GM18520 (cell line): ENCODE data around the gene DCAF8.
"Not testable (repeated sequence)": the region's sequence is repeated elsewhere in the genome, so short reads cannot be mapped to it uniquely, and the experiment has no call there.

ENCODE experiments used
- ATAC-seq: cut with Tn5 transposase; IDR thresholded peaks from one replicate; pipeline ENCODE4 v1.9.1; 2021; ENCODE audit not compliant: unreplicated experiment

DCAF8 gene

DNA sequence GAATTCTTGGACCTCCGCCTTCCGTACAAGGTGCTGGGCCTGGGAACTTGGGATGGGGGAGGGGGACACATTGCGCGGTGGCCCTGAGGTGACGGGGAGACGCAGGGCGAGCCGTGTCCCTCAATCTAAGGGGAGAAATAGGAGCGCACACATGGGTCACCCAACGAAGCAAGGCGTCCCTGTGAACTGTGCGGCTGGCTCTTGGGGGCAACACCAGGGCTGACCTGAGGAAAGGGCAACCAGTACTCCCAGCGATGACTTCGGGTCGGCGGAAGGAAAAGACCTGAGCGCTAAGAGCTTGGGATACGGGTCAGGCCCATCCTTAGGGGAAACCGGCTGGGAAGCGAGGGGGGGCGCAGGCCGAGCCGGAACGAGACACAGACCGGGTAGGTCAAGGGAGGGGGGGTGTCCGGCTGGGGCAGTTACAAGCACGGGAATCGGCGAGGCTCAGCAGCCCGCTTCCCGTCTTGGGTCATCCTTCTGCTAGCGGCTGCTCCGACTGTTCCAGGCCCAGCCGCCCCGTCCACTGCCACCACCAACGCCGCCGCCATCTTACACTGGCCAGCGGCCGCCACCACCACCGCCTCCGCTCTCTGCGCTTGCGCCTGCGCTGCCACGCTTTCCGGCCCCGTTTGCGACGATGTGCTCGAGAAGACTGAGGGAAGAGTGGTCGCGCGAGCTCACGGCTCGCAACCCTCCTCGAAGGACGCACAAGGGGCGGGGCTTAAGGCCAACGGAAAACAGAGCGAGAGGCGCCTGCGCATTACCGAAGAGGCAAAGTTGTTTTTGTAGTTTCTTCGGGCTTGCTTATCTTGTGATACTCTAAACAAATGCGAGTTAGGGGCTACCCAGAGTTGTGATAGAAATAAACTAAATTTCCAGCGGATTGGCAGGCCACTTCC lies at the start of gene DCAF8:
Gene DCAF8, minus strand, starts transcription at position 657 of the 902 bp plus-strand sequence. CDS start 18,541 bp downstream, outside the sequence.
- peak; percentile 74 for ATAC-seq

DNA sequence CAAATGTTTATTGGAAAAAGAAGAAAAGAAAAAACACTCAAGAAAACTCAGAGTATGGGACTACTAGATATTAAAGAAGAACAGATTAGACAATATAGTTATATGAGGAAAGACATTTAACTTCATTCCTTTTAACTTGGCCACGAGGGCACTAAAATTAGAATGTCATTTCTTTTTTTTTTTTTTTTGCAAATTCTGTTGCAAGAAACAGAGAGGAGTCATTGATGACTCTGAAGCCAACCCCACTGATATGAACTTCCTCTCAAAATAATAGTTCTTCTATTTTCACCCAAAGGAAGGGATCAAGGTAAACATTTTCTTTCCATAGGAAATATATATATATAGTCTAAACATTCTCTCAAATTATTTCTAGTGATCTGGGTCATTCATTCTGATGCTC lies 47.2 kb upstream of the DCAF8 start:
- ATAC-seq: no peak

DNA sequence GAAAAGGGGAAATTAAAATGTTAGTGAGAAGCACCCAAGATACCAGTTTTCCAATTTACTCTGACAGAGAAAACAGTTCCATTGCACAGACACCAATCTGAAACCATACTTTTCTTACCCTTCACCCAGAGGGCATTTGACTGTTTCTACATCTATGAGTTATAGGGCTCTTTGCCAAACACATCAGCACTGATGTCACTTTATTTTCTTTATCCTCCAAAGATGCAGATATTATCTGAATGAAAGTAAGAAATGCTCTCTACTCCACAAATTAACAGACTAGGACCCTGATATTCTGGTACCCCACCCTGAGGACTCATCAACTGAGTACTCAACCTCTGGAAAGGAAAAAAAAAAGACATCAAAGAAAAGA lies 46.8 kb upstream of the DCAF8 start:
- no peak for ATAC-seq

DNA sequence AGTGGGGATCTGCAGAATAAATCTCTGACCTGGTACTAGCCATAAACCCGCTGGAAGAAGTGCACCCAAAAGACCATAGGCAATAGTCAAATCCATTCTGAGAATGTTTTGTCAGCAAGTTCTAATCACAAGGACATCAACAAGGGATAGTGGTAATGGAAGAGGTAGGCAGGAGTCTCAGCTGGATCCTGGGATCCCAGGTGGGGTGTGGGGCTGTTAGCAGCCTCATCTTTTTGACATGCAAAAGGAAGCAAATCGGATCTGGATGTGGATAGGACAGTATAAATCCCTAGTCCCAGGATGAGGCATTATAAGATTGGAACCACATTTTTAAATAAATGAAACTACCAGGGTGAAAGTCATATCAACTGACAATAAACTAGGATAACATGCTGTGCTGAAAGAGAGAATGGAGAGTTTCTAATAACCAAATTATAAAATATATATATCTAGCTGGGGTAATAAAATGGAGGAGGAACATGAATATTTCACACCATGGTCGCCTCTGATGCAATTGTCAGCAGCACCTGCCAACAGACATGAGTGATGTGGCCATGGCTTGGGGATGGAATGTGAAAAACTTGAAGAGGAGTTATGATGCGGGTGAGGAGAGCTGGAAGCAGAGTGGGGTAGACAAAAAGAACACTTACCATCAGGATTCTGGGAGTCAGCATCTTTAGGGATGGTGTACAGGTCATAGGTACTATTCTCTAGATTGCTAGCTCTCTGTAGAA lies 46.3 kb upstream of the DCAF8 start:
- ATAC-seq: no peak

DNA sequence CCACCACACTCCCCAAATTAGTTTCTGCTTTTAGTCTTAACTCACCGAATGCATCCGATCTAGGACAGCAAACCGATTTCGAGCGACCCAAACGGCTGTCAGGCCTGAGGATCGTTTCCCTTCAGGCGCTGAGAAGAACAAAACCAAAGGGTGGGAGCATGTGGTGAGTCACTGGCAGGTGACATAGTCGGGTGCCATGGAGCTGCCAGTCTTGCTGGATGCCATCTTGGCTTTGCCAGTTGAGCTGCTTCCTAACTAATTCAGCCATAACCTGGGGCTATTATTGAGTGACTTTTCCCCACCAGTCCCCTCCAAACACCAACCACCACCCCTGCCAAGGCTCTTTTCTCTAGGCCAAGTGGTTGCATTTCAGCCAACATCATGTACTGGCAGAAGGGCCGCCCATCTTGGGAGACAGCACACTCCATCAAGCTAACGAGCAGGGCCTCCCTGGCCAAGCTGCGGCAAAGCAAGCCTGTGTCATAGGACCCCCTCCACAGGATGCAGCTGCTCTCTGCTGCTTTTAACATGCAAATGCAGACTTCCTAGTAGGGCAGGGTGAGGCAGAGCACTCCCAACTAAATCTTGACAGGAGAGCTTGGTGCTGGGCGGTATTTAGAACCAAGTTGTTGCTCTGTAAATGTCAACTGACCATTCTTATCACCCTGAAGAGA lies 44.9 kb upstream of the DCAF8 start:
- ATAC-seq: no peak

DNA sequence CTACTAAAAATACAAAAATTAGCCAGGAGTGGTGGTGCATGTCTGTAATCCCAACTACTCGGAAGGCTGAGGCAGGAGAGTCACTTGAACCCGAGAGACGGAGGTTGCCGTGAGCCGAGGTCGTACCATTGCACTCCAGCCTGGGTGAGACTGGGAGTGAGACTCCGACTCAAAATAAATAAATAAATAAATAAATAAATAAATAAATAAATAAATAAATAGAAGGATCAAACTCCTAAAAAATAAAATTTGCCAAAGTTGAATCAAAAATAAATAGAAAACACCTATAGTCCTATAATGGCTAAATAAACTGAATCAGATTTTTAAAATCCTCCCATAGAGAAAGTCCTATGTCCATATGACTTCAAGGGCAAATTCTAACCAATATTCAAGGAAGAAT lies 37.8 kb upstream of the DCAF8 start:
- no peak for ATAC-seq

DNA sequence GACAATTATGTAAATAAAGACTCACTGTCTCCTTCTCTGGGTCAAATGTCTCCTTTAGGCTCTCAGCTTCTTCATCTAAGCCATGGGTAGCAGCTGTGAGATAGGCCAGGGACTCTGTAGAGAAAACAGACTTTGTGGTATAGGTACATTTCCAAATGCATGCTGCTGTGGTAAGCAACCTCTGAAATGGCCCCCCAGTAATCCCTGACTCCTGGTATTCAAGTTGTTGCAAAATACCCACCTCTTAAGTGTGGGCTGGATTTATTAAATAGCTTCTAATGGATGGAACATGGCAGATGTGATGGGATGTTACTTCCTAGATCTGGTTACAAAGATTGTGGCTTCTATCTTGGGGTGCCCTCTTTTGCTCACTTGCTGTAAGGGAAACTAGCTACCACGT lies 33.7 kb upstream of the DCAF8 start:
- no peak for ATAC-seq

DNA sequence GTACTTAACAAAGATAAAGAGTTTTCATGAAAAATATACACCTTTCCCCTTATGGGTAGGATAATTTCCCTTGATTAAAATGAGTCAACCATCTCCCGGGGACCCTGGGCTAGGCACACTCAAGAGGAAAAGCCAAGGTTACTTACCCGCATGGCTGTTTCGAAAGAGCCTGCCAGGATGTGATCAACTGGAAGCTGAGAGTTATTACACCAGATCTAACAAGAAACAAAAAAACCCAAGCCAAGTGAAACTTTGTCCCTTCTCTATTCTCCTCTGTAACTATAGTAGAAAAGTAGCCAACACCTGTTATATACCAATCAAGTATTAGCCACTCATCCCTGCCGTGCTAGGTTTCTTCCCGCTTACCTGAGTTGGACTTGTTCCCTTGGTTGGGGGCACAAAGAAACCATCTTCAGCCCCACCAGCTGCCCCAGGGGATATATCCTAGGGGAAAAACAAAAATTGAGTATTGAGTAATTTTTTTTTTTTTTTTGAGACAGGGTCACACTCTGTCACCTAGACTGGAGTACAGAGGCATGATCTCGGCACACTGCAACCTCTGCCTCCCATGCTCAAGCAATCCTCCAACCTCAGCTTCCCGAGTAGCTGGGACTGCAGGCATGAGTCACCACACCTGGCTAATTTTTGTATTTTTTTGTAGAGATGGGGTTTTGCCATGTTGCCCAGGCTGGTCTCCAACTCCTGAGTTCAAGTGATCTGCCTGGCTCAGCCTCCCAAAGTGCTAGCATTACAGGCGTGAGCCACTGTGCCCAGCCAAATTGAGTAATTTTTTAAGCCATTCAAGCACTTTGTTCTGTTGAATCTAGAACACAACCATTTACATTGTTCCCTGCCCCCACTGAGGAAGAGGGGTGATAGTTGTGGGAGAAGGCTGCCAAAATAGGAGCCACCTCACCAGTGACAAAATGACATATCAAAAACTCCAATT lies 30.9 kb upstream of the DCAF8 start:
- no peak for ATAC-seq

DNA sequence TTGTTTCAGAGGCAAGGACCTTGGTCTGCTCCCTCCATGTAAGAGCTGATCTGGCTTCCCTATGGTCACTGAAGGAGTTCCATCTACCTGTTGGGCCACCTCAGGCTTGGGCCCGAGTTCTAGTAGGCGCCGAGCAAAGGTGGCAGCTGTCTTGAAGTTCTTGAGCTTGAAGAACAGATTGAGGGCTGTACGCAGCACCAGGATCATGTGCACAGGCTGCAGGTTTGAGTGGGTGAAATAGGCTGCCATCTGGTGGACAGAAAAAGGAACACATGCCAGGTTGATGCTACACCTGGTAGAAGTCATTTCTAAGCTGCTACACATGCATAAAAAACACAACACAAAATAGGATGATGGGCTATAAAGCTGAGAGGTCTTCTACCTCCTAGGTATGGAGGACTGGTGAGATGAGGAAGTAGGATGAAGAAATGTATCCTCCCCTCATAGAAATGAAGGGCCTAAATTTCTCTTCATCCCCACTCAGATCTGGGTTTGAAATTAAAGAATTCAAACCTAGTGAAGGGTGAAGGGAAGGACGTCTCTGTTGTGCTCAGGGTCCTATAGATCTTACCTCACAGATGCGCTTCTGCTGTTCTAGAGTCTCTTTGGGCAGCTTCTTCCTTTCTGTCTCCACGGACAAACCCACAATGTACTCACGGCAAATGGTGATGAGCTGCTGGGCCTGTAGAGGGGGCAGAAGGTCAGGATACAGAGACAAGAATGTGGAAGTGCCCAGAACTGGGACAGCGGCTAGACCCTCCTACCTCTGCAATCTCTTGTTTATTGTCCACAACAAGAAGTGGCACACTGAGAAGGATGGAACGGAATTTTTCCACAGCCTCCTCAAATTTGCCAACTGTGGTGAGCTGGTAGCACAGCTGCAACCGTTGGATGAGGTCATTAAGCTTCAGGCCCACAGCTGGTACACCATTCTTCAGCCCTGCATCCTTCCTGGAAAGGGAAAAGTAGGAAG lies 29.2 kb upstream of the DCAF8 start:
- ATAC-seq: peak; percentile 43

DNA sequence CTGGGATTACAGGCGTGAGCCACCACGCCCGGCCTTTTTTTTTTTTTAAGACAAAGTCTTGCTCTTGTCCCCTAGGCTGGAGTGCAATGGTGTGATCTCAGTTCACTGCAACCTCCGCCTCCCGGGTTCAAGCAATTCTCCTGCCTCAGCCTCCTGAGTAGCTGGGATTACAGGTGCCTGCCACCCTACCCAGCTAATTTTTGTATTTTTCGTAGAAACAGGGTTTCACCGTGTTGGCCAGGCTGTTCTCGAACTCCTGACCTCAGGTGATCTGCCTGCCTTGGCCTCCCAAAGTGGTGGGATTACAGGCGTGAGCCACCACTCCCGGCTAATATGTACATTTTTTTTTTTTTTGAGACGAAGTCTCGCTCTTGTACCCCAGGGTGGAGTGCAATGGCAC lies 25.4 kb upstream of the DCAF8 start:
- not testable (repeated sequence) for ATAC-seq

DNA sequence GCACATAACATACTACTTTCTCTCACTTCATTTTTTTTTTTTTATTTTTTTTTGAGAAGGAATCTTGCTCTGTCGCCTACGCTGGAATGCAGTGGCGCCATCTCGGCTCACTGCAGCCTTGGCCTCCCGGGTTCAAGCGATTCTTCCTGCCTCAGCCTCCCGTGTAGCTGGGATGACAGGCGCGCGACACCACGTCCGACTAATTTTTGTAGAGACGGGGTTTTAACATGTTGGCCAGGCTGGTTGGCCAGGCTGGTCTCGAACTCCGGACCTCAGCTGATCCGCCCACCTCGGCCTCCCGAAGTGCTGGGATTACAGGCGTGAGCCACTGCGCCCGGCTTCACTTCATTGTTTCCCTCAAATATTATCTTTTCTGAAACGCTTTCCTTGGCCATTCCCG lies 23.2 kb upstream of the DCAF8 start:
- no peak for ATAC-seq

DNA sequence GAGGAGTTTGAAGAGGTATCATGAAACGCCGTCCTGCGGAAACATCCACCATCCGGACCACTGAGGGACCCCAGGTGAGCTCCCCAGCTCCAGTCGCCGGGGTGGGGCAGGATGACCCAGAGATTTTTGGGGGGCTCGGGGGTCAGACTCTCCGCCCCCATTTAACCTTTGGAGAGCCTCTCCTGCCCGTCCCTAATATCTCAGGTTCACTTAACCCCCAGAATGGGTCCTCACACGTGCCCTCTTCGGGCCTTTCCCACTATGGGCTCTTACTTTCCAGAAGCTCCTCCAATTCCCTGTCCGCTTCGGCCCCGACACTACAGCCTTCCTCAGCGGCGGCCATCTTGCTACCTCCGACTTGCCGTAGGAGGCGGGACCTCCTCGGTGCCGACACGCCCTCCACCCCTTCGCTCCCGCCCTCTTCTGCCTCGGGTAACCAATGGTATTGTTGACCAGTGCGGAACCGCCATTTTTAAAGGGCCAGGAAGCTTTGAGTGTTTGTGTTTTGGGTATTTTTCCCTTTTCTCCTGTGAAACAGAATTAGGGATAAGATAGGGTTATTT lies 22.5 kb upstream of the DCAF8 start, which contains the start of gene PEX19:
Gene PEX19, minus strand, starts transcription at position 352 of the 563 bp plus-strand sequence. Its CDS starts 9 bp downstream, at position 343.
- ATAC-seq: peak; percentile 86

DNA sequence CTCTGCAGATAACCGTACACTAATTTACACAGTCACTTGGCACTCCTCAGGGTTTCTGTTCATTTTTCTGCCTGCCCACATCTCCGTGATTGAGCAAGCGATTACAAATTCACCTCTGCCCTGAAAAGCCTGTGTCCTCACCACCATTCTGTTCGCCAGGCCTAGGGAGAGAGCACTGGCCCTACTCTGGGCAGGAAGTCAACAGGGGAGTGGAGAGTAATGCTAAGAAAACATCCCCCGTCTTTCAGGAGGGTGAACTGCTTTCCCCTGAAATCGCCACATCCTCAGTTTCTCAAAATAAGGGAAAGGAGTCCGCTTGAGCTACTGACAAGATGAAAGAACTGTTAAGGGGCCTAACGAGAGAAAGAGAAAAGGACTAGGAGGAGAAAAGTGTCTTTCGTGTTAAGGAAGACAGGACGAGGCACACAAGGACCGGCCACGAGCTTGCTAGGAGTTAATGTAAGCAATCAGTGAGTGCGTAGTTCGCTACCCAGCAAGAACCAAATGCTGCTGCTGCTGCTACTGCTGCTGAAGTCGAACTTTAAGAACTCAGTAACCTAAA lies 22.0 kb upstream of the DCAF8 start:
- no peak for ATAC-seq

DNA sequence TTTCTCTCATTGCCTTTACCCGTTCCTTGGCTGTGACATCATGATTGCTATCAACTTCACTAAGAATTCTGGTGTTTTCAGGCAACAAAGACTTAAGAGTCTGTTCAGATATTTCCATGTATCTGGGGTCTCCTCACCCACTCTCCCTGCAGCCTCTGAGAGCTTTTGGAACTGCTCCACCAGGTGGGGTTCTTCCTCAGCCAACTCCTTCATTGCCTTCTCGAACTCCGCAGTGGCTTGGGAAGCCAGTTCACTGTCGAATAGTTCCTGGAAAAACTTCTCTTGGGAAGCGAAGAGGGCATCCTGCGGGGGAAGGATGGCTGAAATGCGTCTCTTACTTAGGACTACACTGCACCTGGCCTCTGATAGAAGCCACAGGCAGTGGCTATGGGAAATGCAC lies 20.5 kb upstream of the DCAF8 start:
- ATAC-seq: no peak

DNA sequence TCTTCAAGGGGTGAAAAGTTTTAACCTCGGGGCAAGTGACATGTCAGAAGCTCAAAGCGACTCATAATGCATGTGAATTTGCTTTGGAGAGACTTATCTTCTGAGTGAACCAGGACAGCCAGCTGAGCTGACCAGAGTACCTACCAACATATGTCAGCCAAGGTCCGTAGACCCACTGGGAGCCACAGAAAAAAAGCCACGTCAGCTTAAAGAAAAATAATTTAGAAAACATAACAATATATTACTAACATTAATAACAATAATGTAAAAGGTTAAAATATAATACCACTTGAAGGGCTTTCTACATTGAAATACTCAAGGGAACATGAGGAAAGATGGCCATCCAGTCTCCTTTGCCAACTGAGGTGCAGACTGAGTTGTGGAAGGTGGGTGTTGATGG lies 15.6 kb upstream of the DCAF8 start:
- no peak for ATAC-seq

DNA sequence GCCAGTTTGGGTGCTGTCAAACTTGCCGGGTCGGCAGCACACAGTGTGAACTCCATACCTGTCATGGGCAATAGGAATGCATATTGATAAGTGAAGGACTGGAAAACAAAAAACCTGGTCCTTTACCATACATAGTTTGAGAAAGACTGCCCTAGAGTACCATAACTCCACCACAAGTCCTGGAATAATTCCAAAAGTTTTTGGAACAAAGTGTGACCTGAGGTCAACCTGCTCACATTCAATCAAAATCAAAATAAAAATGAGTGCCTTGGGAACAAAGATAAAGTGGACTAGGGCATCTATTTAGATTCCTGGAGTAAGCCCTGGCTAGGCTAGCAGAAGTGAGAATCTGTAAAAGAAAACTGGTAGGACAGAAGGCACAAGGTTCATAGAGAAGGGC lies 15.0 kb upstream of the DCAF8 start:
- ATAC-seq: no peak

DNA sequence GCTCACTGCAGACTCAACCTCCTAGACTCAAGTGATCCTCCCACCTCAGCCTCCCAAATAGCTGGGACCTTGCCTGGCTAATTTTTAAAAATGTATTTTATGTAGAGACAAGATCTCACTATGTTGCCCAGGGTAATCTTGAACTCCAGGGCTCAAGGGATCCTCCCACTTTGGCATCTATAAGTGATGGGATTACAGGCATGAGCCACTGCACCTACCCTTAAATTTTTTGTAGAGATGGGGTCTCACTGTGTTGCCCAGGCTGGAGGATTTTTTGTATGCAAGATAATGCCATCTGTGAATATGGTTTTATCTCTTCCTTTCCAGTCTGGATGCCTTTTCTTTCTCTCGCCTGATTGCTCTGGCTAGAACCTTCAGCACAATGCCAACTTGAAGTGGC lies 8.7 kb upstream of the DCAF8 start:
- no peak for ATAC-seq

DNA sequence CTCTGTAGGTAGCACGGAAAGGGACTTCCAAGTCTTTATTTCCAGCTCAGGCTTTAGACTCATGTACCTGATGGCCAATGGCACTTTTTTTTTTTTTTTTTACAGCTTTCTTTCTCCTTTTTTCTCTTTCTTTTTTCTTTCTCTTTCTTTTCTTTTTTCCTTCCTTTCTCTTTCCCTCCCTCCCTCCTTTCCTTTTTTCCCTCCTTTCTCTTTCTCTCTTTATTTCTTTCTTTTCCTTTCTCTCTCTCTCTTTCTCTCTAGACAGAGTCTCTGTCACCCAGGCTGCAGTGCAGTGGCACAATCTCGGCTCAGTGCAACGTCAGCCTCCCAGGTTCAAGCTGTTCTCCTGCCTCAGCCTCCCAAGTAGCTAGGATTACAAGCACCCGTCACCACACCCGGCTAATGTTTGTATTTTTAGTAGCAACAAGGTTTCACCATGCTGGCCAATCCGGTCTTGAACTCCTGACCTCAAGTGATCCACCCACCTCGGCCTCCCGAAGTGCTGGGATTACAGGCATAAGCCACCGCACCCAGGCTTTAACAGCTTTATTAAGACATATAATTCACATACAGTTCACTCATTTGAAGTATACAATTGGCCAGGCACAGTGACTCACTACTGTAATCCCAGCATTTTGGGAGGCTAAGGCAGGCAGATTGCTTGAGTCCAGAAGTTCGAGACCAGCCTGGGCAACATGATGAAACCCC lies 5.1 kb upstream of the DCAF8 start:
- ATAC-seq: no peak
